ENCODE data around the gene ITPR2.

ITPR2 gene

GRCh38 chr12:26535826-26536225 is 297.2 kb downstream of the ITPR2 start:
- TF ChIP-seq CTCF (IDR thresholded peaks at IDR 0.05), result no peak

GRCh38 chr12:26534071-26534470 is 298.9 kb downstream of the ITPR2 start:
- no peak for TF ChIP-seq CTCF (IDR thresholded peaks at IDR 0.05)

- TF ChIP-seq CTCF (IDR thresholded peaks at IDR 0.05), result no peak
These were observed 299.8 kb downstream of the ITPR2 start for GRCh38 chr12:26533211-26533610.

GRCh38 chr12:26530461-26530860 is 302.5 kb downstream of the ITPR2 start:
- TF ChIP-seq CTCF (IDR thresholded peaks at IDR 0.05), result no peak

- no peak for TF ChIP-seq CTCF (IDR thresholded peaks at IDR 0.05)
These were observed 304.1 kb downstream of the ITPR2 start for GRCh38 chr12:26528943-26529342.

- TF ChIP-seq CTCF (IDR thresholded peaks at IDR 0.05), result no peak
These were observed 305.3 kb downstream of the ITPR2 start for GRCh38 chr12:26527682-26528081.

- peak; percentile 72 for TF ChIP-seq CTCF (IDR thresholded peaks at IDR 0.05)
These were observed 308.0 kb downstream of the ITPR2 start for GRCh38 chr12:26524862-26525465.

- no peak for TF ChIP-seq CTCF (IDR thresholded peaks at IDR 0.05)
These were observed 309.3 kb downstream of the ITPR2 start for GRCh38 chr12:26523708-26524150.

All from LNCAP (cell line).